Measurements from ENCODE around the gene IL17RA.

DNA sequence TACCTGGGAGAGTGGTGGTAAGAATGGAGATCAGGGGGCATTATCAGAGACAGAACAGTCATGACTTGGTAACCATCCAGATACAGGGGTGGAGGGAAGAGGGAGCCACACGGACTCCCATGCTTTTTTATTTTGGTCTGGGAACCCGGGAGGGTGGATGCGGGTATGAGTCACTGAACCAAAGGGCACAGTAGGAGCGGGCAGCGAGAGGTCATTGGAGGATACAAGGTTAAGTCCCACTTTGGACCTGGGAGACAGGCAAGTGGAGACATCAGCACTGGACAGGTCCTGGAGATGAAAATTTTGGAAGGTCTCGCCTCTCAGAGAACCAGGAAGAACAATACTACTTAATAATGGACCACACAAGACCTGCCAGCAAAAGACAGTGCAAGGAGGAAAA lies 67.5 kb downstream of the IL17RA start:
- TF ChIP-seq TAF1 (IDR thresholded peaks at IDR 0.05; ENCODE audit: low read depth, low read length): no peak
- TF ChIP-seq POLR2AphosphoS5 (IDR thresholded peaks at IDR 0.05; ENCODE audit: low read depth, low read length): no peak
- no peak for TF ChIP-seq PAX5 (IDR thresholded peaks at IDR 0.05; ENCODE audit: insufficient read depth, low read length, severe bottlenecking)
- TF ChIP-seq POLR2A (IDR thresholded peaks at IDR 0.05; ENCODE audit: low read depth, low read length): no peak
- TF ChIP-seq SPI1 (IDR thresholded peaks at IDR 0.05; ENCODE audit: low read depth, low read length): no peak
- TF ChIP-seq POU2F2 (IDR thresholded peaks at IDR 0.05; ENCODE audit: low read depth, low read length): no peak

All from GM12891 (cell line).